CD14-positive monocyte (primary cell): ENCODE data around the gene LRPAP1. TPM values are rescaled to one million over a fixed set of nuclear protein-coding genes. Genes with fewer than 3 reads are reported as not detected.

Experiments used
- DNase-seq, 3 donors: peaks; one replicate each; pipeline ENCODE4 v3.0.0-alpha.2; 2011 to 2022
- H2AFZ ChIP-seq: 2 replicates; pipeline ENCODE4 v1.6.0; 2012; ENCODE audit warnings: mild to moderate bottlenecking, low read depth, low read length, inconsistent platforms; ENCODE audit not compliant: insufficient read depth, poor library complexity, severe bottlenecking
- H3K27ac ChIP-seq, 2 donors: 1 replicate in 1 of 2; 2 replicates in 1 of 2; pipeline ENCODE4 v1.5.1; 2012 to 2013; ENCODE audit warnings: low read length in 2 of 2, control low read depth in 1 of 2, inconsistent platforms in 1 of 2, low read depth in 1 of 2, mild to moderate bottlenecking in 1 of 2
- H3K27me3 ChIP-seq, 2 donors: one replicate each; pipeline versions ENCODE4 v1.6.0 to v1.6.1; 2011 to 2013; ENCODE audit warnings: low read length in 2 of 2; ENCODE audit not compliant: control insufficient read depth in 2 of 2, insufficient read depth in 2 of 2
- H3K36me3 ChIP-seq, 2 donors: replicated peaks in 1 of 2; 1 replicate in 1 of 2; 2 replicates in 1 of 2; pipeline versions ENCODE4 v1.5.1 to v1.6.1; 2012 to 2013; ENCODE audit warnings: low read length in 2 of 2, control low read depth in 1 of 2, inconsistent platforms in 1 of 2, mild to moderate bottlenecking in 1 of 2; ENCODE audit not compliant: insufficient read depth in 2 of 2, control insufficient read depth in 1 of 2
- H3K4me1 ChIP-seq, 2 donors: 1 replicate in 1 of 2; 2 replicates in 1 of 2; pipeline versions ENCODE4 v1.5.1 to v1.6.1; 2012 to 2013; ENCODE audit warnings: low read length in 2 of 2, control low read depth in 1 of 2, inconsistent platforms in 1 of 2, mild to moderate bottlenecking in 1 of 2, moderate library complexity in 1 of 2; ENCODE audit not compliant: insufficient read depth in 2 of 2, control insufficient read depth in 1 of 2
- H3K4me2 ChIP-seq: replicated peaks from 2 replicates; pipeline ENCODE3; 2012; ENCODE audit warnings: low read length, moderate library complexity, mild to moderate bottlenecking; ENCODE audit not compliant: poor library complexity, severe bottlenecking; ENCODE audit errors: extremely low read depth
- H3K4me3 ChIP-seq, 3 experiments: fragments of 200-600 bp in 1 of 3; sonication (generic) in 1 of 3; replicated peaks in 1 of 3; 1 replicate in 2 of 3; 2 replicates in 1 of 3; pipeline ENCODE4 v1.5.1; 2011 to 2013; ENCODE audit warnings: low read length in 3 of 3, mild to moderate bottlenecking in 3 of 3, control low read depth in 2 of 3, low read depth in 2 of 3, inconsistent platforms in 1 of 3, moderate library complexity in 1 of 3
- H3K79me2 ChIP-seq: 2 replicates; pipeline ENCODE4 v1.6.0; 2012; ENCODE audit warnings: mild to moderate bottlenecking, control low read depth, inconsistent platforms, low read length, moderate library complexity; ENCODE audit not compliant: insufficient read depth
- H3K9ac ChIP-seq: 2 replicates; pipeline ENCODE4 v1.6.0; 2017; ENCODE audit warnings: low read length, mild to moderate bottlenecking; ENCODE audit not compliant: insufficient read depth, poor library complexity, severe bottlenecking
- H3K9me3 ChIP-seq, 2 donors: replicated peaks in 1 of 2; 1 replicate in 1 of 2; 2 replicates in 1 of 2; pipeline versions ENCODE4 v1.5.1 to v1.6.1; 2012 to 2013; ENCODE audit warnings: low read length in 2 of 2, control low read depth in 1 of 2; ENCODE audit not compliant: control insufficient read depth in 1 of 2, insufficient read depth in 1 of 2
- H4K20me1 ChIP-seq: 2 replicates; pipeline ENCODE4 v1.6.0; 2012; ENCODE audit warnings: mild to moderate bottlenecking, low read length, control low read depth, moderate library complexity; ENCODE audit not compliant: insufficient read depth
- H3K27ac Mint-ChIP-seq, 7 donors: one replicate each; pipeline ENCODE4 v1.8.0; 2020; ENCODE audit warnings: mild to moderate bottlenecking in 7 of 7, mixed read lengths in 7 of 7, moderate library complexity in 6 of 7, inconsistent platforms in 2 of 7
- H3K27me3 Mint-ChIP-seq, 3 donors: one replicate each; pipeline ENCODE4 v1.8.0; 2021 to 2022; ENCODE audit warnings: low read depth in 3 of 3, mild to moderate bottlenecking in 3 of 3, mixed read lengths in 3 of 3, moderate library complexity in 3 of 3, inconsistent platforms in 1 of 3
- H3K36me3 Mint-ChIP-seq, 2 donors: one replicate each; pipeline ENCODE4 v1.8.0; 2020; ENCODE audit warnings: mixed read lengths in 2 of 2, inconsistent platforms in 1 of 2, mild to moderate bottlenecking in 1 of 2
- H3K4me1 Mint-ChIP-seq: one replicate; pipeline ENCODE4 v1.8.0; 2020; ENCODE audit warnings: mild to moderate bottlenecking, mixed read lengths
- H3K4me3 Mint-ChIP-seq, 2 donors: one replicate each; pipeline ENCODE4 v1.8.0; 2020; ENCODE audit warnings: mild to moderate bottlenecking in 2 of 2, mixed read lengths in 2 of 2, moderate library complexity in 1 of 2
- H3K9me3 Mint-ChIP-seq, 7 donors: one replicate each; pipeline ENCODE4 v1.8.0; 2020 to 2022; ENCODE audit warnings: mixed read lengths in 7 of 7, mild to moderate bottlenecking in 6 of 7, moderate library complexity in 6 of 7, inconsistent platforms in 2 of 7
- WGBS: methylation state at CpG from one replicate; pipeline ENCODE4 v1.1.5; 2013; ENCODE audit warnings: missing lambda C conversion rate; ENCODE audit not compliant: insufficient coverage; 5-methylcytosine and 5-hydroxymethylcytosine counted together
- intact Hi-C, 2 donors: fragments of 100-400 bp; cut with micrococcal nuclease; formaldehyde crosslinking; loops; one replicate each; pipeline versions ENCODE4 v1.15.0 to v1.15.1; 2023
- polyA plus RNA-seq, 3 donors: library from polyadenylated mRNA; depleted of rRNA in 1 of 3; unstranded in 2 of 3; stranded (reverse) in 1 of 3; fragments of 300-500 nt in 2 of 3; fragments of >200 nt in 1 of 3; fragmentation: Illumina TruSeq in 2 of 3; gene quantifications; 1 replicate in 2 of 3; 2 replicates in 1 of 3; pipeline ENCODE4 v1.2.3, GENCODE V29; 2012 to 2021
- TF ChIP-seq, protein P1 (sequence below): fragments of 200-600 bp; IDR thresholded peaks from one replicate; pipeline ENCODE4 v1.8.0; 2022; ENCODE audit warnings: antibody characterized with exemption, mild to moderate bottlenecking

Gene LRPAP1
- polyA plus RNA-seq, 3 donors: 169 to 204 (median 180) TPM

DNA sequence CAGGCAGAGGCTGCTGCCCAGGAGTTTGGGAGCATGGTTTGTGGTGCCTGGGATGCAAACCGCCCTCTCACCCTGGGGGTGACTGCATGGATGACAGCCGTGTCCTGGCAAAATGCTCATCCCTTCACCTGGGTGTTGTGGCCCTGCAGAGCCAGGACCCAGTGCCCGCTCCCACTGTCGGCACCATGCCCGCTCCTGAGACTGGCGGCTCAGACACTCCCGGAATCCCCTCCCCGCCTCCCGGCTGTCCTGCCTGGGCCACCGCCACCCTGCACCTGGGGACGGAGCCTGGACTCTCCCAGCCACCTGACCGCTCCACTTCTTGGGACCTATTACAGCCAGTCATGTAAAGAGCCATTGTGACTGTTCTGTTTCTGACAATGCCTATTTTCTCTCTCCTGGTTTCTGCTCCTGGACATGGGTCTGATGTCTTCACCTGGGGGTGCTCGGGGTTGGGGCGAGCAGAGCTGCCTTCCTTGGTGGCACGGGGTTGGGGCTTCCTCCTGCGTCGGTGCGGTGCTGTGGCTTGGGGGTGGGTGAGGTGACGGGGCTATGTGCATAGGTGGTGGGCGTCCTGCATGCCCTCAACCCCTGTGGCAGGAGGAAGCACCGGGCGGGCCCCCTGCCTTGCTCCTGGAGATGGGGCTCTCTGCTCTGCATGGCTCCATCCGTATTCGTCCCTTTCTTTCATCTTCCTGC, 30.9 kb downstream of the LRPAP1 start:
- peaks cover 31 to 53% of the 10 kb centered on the region in 2 donors for H3K36me3 Mint-ChIP-seq
- H2AFZ ChIP-seq: no peak overlapping the region
- H3K4me1 Mint-ChIP-seq: no peaks in the 10 kb centered on the region
- H3K4me2 ChIP-seq: no peak overlapping the region
- peak overlapping the region in 1 of 7 donors; percentile 4 for H3K27ac Mint-ChIP-seq
- no peak for DNase-seq
- H4K20me1 ChIP-seq: peaks cover 85% of the 10 kb centered on the region
- H3K9me3 ChIP-seq: no peaks in the 10 kb centered on the region
- peaks cover 35 to 54% of the 10 kb centered on the region in 2 donors for H3K36me3 ChIP-seq
- peaks cover 0 to 3% (median 0%) of the 10 kb centered on the region in 7 donors for H3K9me3 Mint-ChIP-seq
- H3K4me3 ChIP-seq: no peak overlapping the region
- 86% methylated on average over 18 of the region's 24 CpGs for WGBS
- H3K79me2 ChIP-seq: peaks cover 28% of the 10 kb centered on the region
- H3K27me3 ChIP-seq: no peaks in the 10 kb centered on the region
- H3K27me3 Mint-ChIP-seq: peaks cover 3 to 10% (median 8%) of the 10 kb centered on the region in 3 donors
- H3K9ac ChIP-seq: no peak overlapping the region
- no peaks in the 10 kb centered on the region for H3K4me1 ChIP-seq
- TF ChIP-seq, protein P1, sequence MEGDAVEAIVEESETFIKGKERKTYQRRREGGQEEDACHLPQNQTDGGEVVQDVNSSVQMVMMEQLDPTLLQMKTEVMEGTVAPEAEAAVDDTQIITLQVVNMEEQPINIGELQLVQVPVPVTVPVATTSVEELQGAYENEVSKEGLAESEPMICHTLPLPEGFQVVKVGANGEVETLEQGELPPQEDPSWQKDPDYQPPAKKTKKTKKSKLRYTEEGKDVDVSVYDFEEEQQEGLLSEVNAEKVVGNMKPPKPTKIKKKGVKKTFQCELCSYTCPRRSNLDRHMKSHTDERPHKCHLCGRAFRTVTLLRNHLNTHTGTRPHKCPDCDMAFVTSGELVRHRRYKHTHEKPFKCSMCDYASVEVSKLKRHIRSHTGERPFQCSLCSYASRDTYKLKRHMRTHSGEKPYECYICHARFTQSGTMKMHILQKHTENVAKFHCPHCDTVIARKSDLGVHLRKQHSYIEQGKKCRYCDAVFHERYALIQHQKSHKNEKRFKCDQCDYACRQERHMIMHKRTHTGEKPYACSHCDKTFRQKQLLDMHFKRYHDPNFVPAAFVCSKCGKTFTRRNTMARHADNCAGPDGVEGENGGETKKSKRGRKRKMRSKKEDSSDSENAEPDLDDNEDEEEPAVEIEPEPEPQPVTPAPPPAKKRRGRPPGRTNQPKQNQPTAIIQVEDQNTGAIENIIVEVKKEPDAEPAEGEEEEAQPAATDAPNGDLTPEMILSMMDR: no peak
- H3K27ac ChIP-seq: no peak overlapping the region
- H3K4me3 Mint-ChIP-seq: no peak overlapping the region
- intact Hi-C loops: no loop called here

DNA sequence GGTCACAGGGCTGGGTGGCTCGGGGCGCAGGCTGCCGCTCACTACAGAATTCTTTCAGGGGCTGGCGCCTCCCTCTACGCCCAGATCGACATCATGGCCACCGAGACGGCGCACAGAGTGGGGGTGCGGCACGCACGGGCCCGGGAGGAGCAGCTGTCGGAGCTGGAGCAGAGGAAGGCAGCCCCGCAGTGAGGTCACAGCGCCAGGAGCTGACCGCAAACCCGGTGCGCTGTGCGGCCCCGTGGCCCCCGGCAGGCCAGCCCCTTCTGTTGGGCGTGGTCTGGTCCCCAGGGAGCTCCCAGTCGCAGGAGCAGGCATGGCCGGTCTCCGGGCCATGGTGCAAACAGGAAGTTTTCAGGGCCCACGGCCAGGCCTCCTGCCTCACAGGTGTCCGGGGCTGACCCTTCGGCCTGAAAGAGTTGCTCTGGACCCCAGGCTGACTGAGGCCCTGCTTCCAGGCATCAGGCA, 31.6 kb downstream of the LRPAP1 start:
- peaks cover 30 to 48% of the 10 kb centered on the region in 2 donors for H3K36me3 ChIP-seq
- H3K27me3 ChIP-seq: no peaks in the 10 kb centered on the region
- Mint-ChIP-seq H3K27me3 (peaks cover 5 to 15% (median 8%) of the 10 kb centered on the region in 3 donors), H3K27ac (no peak overlapping the region), H3K4me3 (no peak overlapping the region), H3K36me3 (peaks cover 28 to 47% of the 10 kb centered on the region in 2 donors), H3K9me3 (peaks cover 0 to 3% (median 0%) of the 10 kb centered on the region in 7 donors), H3K4me1 (no peaks in the 10 kb centered on the region)
- H3K79me2 ChIP-seq: peaks cover 22% of the 10 kb centered on the region
- DNase-seq: no peak
- no peak overlapping the region for H2AFZ ChIP-seq
- intact Hi-C loops: no loop called here
- 93% methylated on average over 29 of the region's 29 CpGs for WGBS
- TF ChIP-seq, protein P1: no peak
- no peak overlapping the region for H3K4me3 ChIP-seq
- no peak overlapping the region for H3K4me2 ChIP-seq
- H4K20me1 ChIP-seq: peaks cover 79% of the 10 kb centered on the region
- no peaks in the 10 kb centered on the region for H3K9me3 ChIP-seq
- no peaks in the 10 kb centered on the region for H3K4me1 ChIP-seq
- no peak overlapping the region for H3K9ac ChIP-seq
- no peak overlapping the region for H3K27ac ChIP-seq
